ENCODE results near the gene RASAL3. TPM values are rescaled to one million over a fixed set of nuclear protein-coding genes. Genes with fewer than 3 reads are reported as not detected.

Gene RASAL3
- total RNA-seq, 4 donors from 2014 or later = 0.33 to 7.0 (median 2.0) TPM

DNA sequence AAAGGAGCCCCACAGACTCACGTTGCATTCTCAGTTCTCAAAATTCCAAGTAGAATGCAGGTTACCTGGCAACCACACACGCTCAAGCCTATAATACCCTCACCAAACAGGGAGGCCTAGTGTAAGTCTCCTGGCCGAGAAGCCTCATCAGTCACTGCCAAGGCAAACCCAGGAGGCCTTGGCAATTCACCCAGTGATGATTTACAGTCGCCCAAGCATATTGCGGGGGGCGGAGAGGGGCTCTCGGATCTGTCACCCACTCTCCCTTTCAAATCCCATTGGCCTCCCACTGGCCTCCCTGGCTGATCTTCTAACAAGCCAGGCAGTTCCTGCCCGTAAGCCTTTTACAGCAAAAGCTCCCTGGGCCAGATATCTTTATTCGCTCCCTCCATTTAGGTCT is 46.6 kb downstream of the RASAL3 start:
- TF ChIP-seq, protein P1, sequence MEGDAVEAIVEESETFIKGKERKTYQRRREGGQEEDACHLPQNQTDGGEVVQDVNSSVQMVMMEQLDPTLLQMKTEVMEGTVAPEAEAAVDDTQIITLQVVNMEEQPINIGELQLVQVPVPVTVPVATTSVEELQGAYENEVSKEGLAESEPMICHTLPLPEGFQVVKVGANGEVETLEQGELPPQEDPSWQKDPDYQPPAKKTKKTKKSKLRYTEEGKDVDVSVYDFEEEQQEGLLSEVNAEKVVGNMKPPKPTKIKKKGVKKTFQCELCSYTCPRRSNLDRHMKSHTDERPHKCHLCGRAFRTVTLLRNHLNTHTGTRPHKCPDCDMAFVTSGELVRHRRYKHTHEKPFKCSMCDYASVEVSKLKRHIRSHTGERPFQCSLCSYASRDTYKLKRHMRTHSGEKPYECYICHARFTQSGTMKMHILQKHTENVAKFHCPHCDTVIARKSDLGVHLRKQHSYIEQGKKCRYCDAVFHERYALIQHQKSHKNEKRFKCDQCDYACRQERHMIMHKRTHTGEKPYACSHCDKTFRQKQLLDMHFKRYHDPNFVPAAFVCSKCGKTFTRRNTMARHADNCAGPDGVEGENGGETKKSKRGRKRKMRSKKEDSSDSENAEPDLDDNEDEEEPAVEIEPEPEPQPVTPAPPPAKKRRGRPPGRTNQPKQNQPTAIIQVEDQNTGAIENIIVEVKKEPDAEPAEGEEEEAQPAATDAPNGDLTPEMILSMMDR (IDR thresholded peaks at IDR 0.05; ENCODE audit: low read depth) = no peak

DNA sequence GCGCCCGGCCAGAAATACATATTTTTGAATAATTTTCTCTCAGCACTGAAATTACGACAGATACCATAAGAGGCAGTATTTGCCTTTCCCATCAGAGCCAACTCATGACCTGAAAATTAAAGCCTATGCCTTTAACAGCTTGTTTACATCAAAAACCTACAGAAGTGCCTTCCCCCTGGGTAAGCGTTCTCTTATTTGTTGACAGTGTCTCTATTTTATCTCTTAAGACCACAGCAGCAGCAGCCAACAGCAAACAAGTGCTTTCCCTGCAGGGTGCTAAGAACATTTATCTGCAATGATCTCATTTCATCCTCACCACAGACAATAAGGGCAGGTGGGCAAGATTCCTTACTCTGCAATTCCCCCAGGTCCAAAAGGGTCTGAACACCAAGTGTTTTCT is 51.5 kb downstream of the RASAL3 start:
- TF ChIP-seq, protein P1 (IDR thresholded peaks at IDR 0.05; ENCODE audit: low read depth) = no peak

GRCh38 chr19:15404780-15405211 is 59.5 kb downstream of the RASAL3 start:
- TF ChIP-seq, protein P1 (IDR thresholded peaks at IDR 0.05; ENCODE audit: low read depth) = no peak

DNA sequence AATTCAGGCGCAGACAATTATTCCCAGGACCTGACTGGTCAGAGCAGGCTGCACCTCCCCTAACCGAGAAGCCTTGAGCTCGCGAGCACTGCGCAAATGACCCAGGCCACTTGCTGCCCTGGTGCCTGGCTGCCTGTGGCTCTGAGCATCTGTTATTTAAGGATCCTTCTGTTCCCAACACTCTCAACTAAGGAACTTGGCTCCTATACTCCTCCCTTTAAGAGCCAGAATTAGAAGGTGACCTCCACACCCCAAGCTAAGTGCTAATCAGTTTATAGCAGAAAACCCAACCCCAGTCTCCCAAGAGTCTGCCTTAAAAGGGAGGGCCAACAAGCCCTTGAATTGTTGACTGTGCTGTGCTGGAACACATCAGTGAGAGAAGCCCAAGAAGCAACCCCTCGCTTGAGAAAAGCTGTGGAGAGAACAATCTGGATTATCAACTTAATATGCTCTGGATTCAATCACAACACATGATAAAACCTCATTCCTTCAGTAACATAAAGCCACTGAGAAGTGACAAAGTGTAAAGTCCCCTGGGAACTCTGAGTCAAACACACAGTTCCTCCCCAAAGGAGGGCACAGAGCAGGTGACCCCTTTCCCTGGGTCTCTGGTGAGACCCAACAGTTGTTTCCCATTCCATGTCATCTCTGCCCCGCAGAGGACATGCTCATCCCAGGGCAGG is 60.1 kb downstream of the RASAL3 start:
- TF ChIP-seq, protein P1 (IDR thresholded peaks at IDR 0.05; ENCODE audit: low read depth) = no peak

GRCh38 chr19:15403151-15403531 is 61.2 kb downstream of the RASAL3 start:
- TF ChIP-seq, protein P1 (IDR thresholded peaks at IDR 0.05; ENCODE audit: low read depth) = no peak

DNA sequence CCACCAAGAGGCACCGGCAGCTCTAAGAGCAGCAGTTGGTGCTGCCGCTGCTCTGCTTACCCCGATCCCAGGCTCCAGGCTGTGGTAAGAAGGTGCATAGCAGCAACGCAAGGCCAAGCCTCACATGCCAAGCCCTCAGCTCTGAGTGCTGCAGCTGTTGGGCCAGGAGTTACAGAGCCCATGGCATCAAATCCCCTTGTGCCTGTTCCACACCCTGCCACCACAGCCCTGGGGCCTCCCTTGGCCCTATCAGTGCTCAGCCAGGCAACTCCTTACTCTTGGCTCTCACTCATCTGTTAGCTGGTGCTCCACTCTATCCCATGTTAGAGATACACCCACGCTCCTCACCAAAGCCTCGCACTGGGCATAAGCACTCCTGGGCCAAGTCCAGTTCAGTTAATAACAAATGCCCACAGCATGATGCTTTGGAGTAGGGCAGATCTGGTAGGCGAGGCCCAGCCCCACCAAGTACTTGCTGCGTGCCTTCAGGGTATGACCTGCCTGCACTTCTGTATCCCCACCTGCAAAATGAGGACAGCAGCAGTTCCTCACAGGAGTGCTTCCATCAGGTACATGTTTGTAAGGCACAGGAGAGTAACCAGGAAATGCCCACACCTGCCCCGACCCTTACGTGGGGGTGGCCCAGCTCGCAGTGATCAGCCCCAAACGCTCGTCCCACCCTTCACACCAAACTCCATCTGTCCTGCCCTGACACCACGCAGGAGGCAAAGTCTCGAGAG is 61.8 kb downstream of the RASAL3 start:
- TF ChIP-seq, protein P1 (IDR thresholded peaks at IDR 0.05; ENCODE audit: low read depth) = no peak

Small RNAs within 50 kb of the gene (small RNA-seq; reads per million reads assigned to genes)
- gene MIR1470 = not detected

Other genes with a start within 250 kb of the RASAL3 start
- gene EPHX3, start 232.1 kb downstream of the RASAL3 start, total RNA-seq = under 1 TPM in 1 of 4 donors, not detected in 3; 0.88 TPM
- gene BRD4, start 132.0 kb downstream of the RASAL3 start, total RNA-seq = 10 to 100 TPM; 27.6 to 46.5 (median 35.3) TPM
- 10 to 100 TPM; 20.1 to 32.9 (median 29.1) TPM for gene AKAP8, start 84.8 kb downstream of the RASAL3 start, total RNA-seq
- 100 to 1,000 TPM in 1 of 4 donors, 10 to 100 TPM in 3; 56.3 to 188 (median 80.9) TPM for gene AKAP8L, start 45.6 kb downstream of the RASAL3 start, total RNA-seq
- gene WIZ, start 14.6 kb downstream of the RASAL3 start, total RNA-seq = 10 to 100 TPM; 14.8 to 48.2 (median 20.0) TPM
- not detected for gene PGLYRP2, start 15.0 kb upstream of the RASAL3 start, total RNA-seq
- 1 to 10 TPM in 2 of 4 donors, under 1 TPM in 2; 0.33 to 5.9 (median 1.2) TPM for gene CYP4F22, start 44.0 kb upstream of the RASAL3 start, total RNA-seq
- not detected for gene CYP4F8, start 150.7 kb upstream of the RASAL3 start, total RNA-seq
- gene CYP4F3, start 176.4 kb upstream of the RASAL3 start, total RNA-seq = under 1 TPM in 2 of 4 donors, not detected in 2; 0.33 to 0.94 TPM
- 10 to 100 TPM in 3 of 4 donors, 1 to 10 TPM in 1; 5.5 to 21.9 (median 19.1) TPM for gene CYP4F12, start 208.5 kb upstream of the RASAL3 start, total RNA-seq

Measured in subcutaneous adipose tissue (tissue), 4 donors.